T-helper 1 cell treated with Interleukin-12 subunit alpha and Interleukin-12 subunit beta and Interleukin-4 antibody, amounts not matched to agents 30 ng/mL and 1 ng/mL, for 36 hours (primary cell): Measurements from ENCODE around the gene WDR7. TPM values are rescaled to one million over a fixed set of nuclear protein-coding genes. Genes with fewer than 3 reads are reported as not detected.

ENCODE experiments used
- intact Hi-C: fragments of 100-400 bp; cut with micrococcal nuclease; formaldehyde crosslinking; loops from one replicate; pipeline ENCODE4 v1.15.1; 2024
- total RNA-seq: library from RNA; stranded (reverse); gene quantifications from 2 replicates; pipeline ENCODE4 v1.2.3, GENCODE V29; 2022

The WDR7 gene
- total RNA-seq, 1 donor from 2014 or later = 45.2 TPM

DNA sequence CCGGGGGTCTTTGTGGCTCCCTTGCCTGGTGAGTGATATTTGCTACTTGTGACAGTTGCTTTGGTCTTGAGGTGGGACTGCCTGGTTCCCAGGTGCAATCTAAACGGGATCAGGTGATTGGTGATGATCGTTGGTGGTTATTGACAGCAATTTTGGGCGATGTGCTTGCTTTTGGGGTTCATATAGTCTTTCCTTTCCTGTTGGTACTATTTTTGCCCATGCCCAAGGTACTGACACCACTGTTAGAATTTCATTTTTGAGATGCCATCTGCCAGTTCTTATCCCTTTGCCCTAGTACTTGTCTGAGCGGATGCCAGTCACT, 573 bp downstream of the WDR7 start:
- intact Hi-C loops = loop anchor here (1.0 to 5.0 kb wide), 7 partner anchors 13 to 1181 kb away; partner anchors contain the start of genes FECH, NARS1 and TXNL1

DNA sequence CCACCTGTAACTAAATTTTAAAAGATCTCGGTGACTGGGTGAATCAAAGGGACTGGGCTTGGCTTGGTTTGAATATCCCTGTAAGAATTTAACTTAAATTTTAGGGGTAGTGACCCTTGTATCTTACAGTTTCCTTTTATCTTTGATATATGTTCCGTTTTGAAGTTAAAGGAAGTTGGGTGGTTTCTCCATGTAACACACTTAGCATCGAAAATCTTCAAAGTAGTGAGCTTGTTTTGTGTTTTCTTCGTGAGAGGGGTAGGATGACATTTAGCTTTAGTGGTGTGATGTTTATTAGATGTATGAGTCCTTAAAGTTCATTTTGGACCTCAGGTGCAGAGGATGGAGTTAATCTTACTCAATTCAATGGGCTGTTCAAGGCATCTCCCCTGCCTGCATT, 1.6 kb downstream of the WDR7 start:
- intact Hi-C loops = loop anchor here (5.0 kb wide), 2 partner anchors 934 to 1179 kb away; partner anchors contain the start of gene FECH

DNA sequence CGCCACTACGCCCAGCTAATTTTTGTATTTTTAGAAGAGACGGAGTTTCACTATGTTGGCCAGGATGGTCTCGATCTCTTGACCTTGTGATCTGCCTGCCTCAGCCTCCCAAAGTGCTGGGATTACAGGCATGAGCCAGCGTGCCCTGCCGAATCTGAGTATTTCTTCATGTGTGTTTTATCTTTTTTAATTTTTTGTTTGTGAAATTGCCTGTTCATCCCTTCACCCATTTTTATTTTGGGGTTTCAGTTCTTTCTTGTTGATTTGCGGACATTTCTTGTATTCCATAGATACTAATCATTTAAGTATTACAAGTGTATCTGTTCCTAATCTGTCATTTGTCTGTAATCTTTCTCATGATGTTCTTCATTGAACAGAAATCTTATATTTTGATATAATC, 3.1 kb downstream of the WDR7 start:
- intact Hi-C loops = loop anchor here (5.0 kb wide), 2 partner anchors 933 to 1178 kb away; partner anchors contain the start of gene FECH

DNA sequence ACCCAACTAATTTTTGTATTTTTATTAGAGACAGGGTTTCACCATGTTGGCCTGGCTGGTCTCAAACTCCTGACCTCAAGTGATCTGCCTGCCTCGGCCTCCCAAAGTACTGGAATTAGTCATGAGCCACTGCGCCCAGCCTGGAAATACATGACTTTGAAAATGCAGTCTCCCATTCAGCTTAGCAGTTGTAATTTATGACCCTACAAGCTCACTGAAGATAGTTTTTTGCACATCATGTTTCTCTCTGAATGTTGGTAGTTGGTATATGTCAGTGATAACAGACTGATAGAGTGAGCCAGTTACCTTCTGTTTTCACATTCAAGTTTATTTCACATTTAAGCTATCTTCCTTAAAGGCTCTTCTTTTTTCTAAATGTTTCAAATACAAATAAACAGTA, 7.1 kb downstream of the WDR7 start:
- intact Hi-C loops = no loop called here

DNA sequence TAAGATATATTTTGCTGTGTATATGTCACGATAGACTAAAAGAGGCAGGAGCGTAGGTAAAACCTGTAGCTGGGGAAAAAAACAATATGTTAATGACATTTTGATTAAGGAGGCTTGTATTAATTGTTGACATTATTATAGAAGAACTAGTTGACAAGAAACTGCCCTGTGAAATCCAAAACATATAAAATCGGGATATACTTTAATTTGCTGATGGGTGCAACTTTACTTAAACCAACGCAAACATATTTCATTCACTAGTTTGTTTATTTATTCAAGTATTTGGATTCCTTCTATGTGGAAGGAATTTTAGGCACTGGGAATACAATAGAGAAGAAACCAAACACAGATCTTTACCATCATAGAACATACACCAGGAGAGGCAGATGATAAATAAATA, 8.0 kb downstream of the WDR7 start:
- intact Hi-C loops = no loop called here

DNA sequence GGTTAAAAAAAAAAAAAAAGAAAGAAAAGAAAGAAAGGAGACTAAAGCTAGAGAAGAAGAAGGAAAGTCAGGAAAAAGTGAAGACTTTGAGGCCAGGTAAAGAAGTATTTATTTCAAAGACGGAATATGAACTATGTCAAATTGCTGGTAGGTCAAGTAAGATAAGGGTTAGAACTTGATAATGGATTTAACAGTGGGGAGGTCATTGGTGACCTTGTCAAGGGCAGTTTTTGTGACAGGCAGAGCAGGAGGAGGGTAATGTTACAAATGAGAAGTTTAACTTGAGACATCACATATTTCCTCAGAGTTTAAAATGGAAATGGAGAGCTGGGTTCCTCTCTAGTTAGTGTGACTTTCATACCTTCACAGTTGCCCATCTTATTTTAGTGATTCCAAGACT, 9.5 kb downstream of the WDR7 start:
- intact Hi-C loops = no loop called here

DNA sequence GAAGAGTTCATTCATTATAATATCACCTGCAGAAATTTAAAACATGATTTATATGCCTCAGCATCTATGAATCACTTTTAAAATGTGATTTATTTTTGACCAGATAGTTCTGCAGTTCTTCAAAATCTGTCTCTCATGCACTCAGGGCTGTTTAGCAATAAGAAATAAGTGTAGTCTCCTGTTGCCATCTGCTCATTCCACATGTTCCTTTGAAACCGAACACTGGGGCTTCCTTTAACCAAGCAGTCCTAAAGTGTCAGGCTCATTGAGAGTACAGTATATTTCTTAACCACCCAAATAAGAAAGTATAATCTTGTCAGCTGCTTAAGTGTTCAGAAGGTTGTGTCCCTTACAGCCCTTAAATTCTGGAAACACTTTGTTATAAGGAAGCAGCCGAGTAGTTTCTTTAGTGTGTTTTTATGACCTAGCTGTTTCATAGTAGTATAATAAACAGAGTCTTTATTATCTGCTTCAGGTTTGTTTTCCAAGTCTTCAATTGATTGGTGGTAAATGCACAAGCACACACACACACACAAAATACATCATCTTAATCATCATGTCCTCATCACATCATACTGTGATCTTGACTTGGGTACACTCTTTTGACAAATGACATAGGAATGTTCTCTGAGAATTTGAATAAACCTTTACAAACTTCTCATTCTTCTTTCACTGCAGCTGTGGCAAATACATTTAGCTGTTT, 10.4 kb downstream of the WDR7 start:
- intact Hi-C loops = no loop called here

DNA sequence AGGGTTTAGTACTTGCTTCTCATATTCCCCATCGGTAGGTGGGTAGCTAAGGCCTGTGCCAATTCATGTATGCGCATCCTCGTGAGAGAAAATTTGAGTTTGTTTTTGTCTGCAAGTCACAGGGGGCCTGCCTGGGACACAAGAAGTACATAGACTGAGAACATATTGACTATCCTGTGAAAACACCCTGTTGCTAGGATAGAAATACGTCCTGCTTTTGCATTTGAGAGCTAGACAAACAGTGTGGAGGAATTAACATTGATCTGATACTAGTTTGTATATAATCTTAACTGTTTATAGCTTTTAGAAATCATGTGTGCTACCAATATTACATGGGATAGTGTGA, 10.9 kb downstream of the WDR7 start:
- intact Hi-C loops = no loop called here

DNA sequence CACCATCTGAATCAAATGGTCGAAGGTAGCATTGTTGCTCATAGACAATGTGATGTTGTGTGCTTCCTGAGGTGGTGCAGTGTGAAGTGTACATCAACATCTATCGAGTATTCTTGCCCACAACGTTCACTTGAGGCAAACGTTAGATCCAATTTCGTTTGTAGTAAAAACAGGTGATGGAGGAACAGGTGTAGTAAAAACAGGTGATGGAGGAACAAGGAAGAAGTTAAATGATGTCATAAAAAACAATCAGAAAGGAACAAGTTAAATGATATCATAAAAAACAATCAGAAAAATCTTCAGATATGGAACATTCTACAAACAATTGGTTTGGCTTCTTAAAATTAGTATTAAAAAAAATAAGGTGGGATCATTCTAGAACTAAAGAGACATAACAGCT, 11.3 kb downstream of the WDR7 start:
- intact Hi-C loops = no loop called here

DNA sequence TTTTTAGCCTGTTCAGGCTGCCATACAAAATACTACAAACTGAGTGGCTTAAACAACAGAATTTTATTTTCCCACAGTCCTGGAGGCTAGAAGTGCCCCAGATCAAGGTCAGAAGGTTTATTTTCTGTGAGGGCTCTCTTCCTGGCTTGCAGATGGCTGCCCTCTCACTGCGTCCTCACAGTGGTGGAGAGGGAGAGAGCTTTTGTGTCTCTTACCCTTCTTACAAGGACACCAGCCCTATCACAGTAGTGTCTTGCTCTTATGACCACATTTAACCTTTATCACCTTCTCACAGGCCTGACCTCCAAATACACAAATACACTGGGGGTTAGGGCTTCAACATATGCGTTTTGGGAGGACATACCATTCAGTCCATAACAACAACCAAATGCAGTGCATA, 11.7 kb downstream of the WDR7 start:
- intact Hi-C loops = no loop called here

DNA sequence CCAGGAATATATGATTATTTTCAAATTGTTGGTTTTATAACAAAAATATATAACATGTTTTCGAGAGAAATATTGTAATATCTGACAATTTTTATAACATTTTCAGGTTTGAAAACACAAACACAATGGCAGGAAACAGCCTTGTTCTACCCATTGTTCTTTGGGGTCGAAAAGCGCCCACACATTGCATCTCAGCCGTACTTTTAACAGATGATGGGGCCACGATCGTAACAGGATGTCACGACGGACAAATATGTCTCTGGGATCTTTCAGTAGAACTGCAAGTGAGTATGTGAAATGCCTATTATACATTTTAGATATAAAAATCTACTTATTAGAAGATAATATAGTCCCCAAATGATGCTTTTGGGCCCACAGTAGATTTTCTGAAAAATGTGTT, 21.2 kb downstream of the WDR7 start:
- intact Hi-C loops = no loop called here

DNA sequence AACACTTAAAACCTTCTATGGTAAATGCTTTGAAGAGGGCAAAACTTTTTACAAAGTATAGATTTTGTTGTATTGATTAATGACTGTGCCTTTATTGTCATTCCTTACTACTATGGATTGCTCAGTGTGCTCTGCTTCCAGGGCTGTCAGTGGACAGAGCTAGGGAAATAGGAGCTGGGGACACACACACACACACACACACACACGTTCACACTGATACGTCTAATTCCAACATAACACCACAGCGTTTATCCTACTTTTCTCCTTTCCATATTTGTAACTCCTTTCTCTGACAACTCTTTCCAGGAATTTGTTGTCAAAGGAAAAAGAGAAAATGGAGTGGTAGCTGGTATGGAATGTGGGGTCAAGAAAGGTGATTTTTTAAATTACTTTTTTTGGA, 21.8 kb downstream of the WDR7 start:
- intact Hi-C loops = no loop called here

DNA sequence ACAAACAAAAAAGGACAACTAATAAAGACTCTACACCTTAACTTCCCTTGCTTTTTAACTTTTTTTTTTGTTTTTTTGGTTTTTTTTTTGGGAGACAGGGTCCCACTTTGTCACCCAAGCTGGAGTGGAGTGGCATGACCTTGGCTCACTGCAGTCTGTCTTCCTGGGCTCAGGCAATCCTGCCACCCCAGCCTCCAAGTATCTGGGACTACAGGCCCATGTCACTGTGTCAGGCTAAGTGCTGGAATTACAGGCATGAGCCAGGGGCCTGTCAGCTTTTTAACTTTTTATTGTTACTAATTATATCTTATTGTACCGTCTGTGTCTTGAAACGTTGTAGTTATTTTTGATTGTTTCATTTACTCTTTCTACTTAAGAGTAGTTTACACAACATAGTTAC, 25.5 kb downstream of the WDR7 start:
- intact Hi-C loops = no loop called here

DNA sequence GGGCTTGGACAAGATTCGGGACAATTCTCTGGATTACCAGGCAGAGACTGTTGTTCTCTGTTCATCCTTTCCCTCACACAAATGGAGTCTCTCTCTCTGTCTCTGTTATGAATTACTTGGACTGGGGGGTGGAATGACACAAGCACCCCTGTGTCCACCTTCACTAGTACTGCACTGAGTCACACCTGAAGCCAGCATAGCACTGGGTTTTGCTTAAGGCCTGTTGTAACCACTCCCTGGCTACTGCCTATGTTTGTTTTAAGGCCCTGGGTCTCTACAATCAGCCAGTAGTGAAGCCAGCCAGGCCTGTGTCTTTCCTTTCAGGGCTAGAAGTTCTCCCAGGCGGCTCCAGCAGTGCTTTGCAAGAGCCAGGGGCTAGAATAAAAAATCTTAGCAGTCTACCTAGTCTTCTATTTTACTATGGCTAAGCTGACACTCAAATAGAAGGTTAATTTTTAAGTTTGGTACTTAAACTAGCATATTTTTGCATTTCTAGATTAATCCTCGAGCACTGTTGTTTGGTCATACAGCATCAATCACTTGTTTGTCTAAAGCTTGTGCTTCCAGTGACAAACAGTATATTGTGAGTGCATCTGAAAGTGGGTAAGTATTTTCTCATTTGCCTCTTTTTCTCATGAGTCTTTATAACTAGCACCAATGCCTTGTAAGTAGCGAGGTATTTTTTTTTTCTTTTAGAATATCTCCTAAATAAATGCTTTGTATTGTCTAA, 27.8 kb downstream of the WDR7 start:
- intact Hi-C loops = no loop called here

DNA sequence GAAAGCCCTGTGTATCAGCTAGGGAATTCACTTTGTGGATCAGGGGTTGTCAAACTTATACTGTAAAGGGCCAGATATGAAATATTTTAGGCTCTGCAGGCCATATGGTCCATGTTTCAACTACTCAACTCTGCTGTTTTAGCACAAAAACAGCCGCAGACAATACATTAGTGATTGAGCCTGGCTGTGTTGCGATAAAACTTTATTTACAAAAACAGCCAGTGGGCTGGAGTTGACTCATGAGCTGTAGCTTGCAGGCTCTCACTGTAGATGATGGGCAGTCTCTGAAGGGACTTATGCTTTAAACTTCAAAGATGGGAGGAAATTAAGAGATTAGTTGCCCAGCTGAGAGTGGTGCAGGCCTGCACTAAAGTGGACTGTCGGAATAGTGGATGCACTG, 33.1 kb downstream of the WDR7 start:
- intact Hi-C loops = no loop called here

DNA sequence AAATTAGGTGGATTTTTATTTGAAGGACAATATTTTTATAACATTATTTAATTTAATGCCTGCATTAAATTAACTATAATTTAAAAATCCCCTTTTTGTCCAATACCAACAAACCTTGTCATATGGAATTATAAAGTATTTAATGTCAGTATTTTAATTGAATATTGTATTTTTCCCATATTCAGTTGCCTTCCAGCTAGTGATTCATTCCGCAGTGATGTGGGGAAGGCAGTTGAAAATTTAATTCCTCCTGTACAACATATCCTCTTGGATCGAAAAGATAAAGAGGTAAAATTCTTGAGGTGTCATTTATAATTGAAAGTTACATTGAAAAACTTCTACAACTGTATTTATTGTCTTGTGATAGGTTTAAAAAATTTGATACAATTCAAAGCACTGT, 40.4 kb downstream of the WDR7 start:
- intact Hi-C loops = no loop called here

DNA sequence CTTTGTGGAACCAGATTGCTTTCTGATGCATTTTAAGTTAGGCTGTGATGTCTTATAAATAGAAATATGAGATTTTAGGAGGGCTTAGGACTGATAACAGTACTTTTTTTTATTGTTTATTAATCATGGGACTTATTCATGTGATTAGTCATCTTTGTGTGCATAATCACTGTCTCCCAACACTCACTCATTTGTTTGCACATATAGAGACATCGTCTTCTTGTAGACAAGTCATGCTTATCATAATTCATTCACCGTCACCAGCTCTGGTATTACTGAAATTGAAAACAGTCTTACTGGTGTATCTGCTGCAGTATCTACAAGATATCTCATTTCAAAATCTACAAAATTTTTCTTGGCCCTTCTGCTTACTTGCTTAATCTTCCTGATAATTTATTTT, 45.8 kb downstream of the WDR7 start:
- intact Hi-C loops = no loop called here

DNA sequence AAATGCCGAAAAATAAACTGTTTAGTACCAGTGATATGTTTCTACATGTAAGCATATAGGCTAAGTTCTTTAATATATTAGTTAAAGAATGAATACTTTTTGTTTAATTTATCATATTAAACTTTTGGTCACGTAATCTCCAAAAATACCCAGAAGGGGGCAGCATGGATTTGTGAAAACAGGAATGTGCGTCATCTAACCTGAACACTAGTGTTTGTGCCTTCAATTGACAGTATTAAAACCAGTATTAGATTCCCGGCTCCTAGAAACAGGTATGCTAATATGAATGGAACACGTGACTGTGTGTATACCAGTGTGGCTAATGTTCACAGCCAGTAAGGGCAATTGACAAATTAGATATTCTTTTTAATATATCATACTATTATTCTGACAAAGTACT, 51.8 kb downstream of the WDR7 start:
- intact Hi-C loops = loop anchor here (2.0 kb wide), 1 partner anchor 860 kb away; no protein-coding TSS in a partner anchor

DNA sequence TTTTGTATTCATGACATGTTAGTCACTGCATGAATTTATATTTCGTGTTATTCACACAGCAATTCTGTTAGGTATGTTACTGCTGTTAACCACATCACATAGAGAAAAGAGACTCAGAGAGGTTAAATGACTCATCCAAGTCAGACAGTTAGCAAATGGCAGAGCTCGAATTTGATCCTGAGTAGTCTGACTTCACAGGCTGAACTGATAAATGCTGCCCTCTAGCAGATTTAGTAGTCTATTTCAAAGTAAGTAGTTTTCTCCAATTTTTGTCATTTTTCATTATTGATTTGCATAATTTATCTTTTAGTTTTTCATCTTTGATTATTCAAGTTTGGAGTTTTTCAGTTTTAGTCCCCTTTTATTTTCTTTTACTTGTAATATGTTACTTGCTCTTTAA, 58.3 kb downstream of the WDR7 start:
- intact Hi-C loops = loop anchor here (1.0 to 5.0 kb wide), 7 partner anchors 10 to 1294 kb away; partner anchors contain the start of genes NARS1, TCF4, TXNL1 and WDR7

DNA sequence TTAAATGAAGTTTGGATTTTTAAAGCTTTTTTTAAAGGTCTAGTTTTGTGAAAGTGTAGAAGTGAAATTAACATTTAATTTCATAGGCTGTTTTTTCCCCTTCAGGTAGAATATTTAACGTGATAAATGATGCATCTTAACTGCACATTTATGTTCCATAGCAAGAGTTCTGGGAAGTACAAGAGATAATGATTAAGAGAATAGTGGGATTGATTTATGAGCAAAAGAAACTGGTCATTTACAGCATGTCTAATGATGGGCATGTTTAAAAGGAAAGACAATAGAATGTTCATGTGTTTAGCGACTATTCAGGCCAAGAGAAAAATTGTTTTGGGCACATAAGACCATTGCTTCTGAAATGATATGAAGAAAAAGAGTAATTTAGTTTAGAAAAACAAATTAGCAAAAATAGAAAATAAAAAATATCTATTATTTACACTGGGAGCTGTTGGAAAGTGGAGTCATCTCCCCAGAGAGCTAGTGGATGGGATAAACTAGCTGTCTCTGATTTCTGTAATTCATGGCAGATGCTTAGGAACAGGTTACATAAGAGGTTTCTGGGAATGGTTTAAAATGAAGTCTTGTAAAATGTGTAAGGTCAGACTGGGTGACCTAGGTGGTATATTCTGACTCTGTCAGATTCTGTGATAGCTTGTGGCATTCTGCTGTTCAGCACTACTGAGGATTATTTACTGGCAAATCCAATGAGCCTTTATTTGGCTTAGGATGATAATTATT, 60.7 kb downstream of the WDR7 start:
- intact Hi-C loops = no loop called here

DNA sequence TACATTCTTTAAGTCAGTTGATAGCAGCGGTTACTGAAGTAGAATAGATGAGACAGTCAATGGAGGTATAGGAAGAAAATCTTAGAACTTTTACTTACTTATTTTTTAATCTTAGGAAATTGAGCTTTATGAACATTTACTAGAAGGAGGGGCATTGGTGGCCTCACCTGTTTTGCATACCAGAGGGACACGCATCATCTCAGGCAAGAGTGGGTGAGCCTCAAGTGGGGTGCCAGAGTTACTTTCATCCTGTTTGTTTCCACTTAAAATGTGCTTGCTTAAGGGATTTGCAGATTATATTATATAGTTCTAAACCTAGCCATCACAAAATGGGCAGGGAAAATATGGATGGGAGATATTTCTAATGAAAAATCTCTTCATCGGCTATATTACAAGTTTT, 61.6 kb downstream of the WDR7 start:
- intact Hi-C loops = no loop called here

DNA sequence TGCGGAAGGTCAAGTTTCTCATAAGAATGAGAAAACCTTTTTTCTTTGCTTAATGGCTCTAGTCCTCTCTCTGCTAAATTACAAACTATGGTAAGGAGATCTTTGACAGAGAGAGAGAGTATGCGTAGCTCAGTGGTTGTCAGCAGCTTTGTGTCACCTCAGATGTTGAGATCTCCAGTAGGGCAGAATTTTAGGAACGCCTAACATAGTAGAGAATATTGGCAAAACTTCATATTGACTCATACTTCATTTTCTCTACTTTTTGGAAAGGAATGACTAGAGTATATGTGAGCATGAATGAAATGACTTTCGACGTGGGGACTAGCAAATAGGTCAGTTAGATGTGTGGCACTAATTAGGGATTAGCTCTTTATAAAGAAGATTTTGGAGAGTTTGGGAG, 64.0 kb downstream of the WDR7 start:
- intact Hi-C loops = no loop called here
